ENCODE results near the gene OSBPL6.

The OSBPL6 gene

GRCh38 chr2:178241844-178242551 lies 47.7 kb downstream of the OSBPL6 start:
- DNase-seq = peak; percentile 23 to 53 (median 48)

- no peak for DNase-seq
Measured at GRCh38 chr2:178242552-178242883, 48.2 kb downstream of the OSBPL6 start.

- DNase-seq = peak in 2 of 4 experiments; percentile 3 to 5
Measured at GRCh38 chr2:178243961-178244360, 49.6 kb downstream of the OSBPL6 start.

GRCh38 chr2:178244777-178245176 lies 50.5 kb downstream of the OSBPL6 start:
- no peak for DNase-seq

- no peak for DNase-seq
Measured at GRCh38 chr2:178246696-178247095, 52.4 kb downstream of the OSBPL6 start.

- no peak for DNase-seq
Measured at GRCh38 chr2:178247250-178247649, 52.9 kb downstream of the OSBPL6 start.

- DNase-seq = peak; percentile 17 to 48 (median 42)
Measured at GRCh38 chr2:178250429-178250828, 56.1 kb downstream of the OSBPL6 start.

- no peak for DNase-seq
Measured at GRCh38 chr2:178251151-178251955, 57.0 kb downstream of the OSBPL6 start.

- DNase-seq = no peak
Measured at GRCh38 chr2:178256382-178257042, 62.2 kb downstream of the OSBPL6 start.

GRCh38 chr2:178257127-178257526 lies 62.8 kb downstream of the OSBPL6 start:
- no peak for DNase-seq

- DNase-seq = no peak
Measured at GRCh38 chr2:178258916-178259315, 64.6 kb downstream of the OSBPL6 start.

- DNase-seq = no peak
Measured at GRCh38 chr2:178263159-178263860, 69.0 kb downstream of the OSBPL6 start.

GRCh38 chr2:178264211-178264610 lies 69.9 kb downstream of the OSBPL6 start:
- no peak for DNase-seq

GRCh38 chr2:178265851-178266250 lies 71.5 kb downstream of the OSBPL6 start:
- no peak for DNase-seq

- no peak for DNase-seq
Measured at GRCh38 chr2:178266445-178266844, 72.1 kb downstream of the OSBPL6 start.

GRCh38 chr2:178267660-178268059 lies 73.3 kb downstream of the OSBPL6 start:
- no peak for DNase-seq

- no peak for DNase-seq
Measured at GRCh38 chr2:178268435-178268834, 74.1 kb downstream of the OSBPL6 start.

- no peak for DNase-seq
Measured at GRCh38 chr2:178269438-178270224, 75.3 kb downstream of the OSBPL6 start.

- DNase-seq = no peak
Measured at GRCh38 chr2:178270338-178270737, 76.0 kb downstream of the OSBPL6 start.

- DNase-seq = no peak
Measured at GRCh38 chr2:178271094-178271493, 76.8 kb downstream of the OSBPL6 start.

GRCh38 chr2:178271629-178272333 lies 77.5 kb downstream of the OSBPL6 start:
- DNase-seq = no peak
